Adrenal gland (tissue), 12 donors: ENCODE results near the gene MTF1. TPM values are rescaled to one million over a fixed set of nuclear protein-coding genes. Genes with fewer than 3 reads are reported as not detected.

Source experiments
- DNase-seq, 7 donors: peaks; one replicate each; pipeline ENCODE4 v3.0.0-alpha.2; 2019 to 2020
- H3K27ac ChIP-seq, 5 donors: fragments of 200-600 bp; sonication (generic) in 4 of 5; 1 replicate in 3 of 5; 2 replicates in 2 of 5; pipeline versions ENCODE4 v1.5.1 to v1.8.0; 2016 to 2020; ENCODE audit warnings: mild to moderate bottlenecking in 1 of 5
- H3K27me3 ChIP-seq: fragments of 200-600 bp; 2 replicates; pipeline ENCODE4 v1.8.0; 2021
- H3K36me3 ChIP-seq, 2 donors: fragments of 200-600 bp; replicated peaks in 1 of 2; 1 replicate in 1 of 2; 2 replicates in 1 of 2; pipeline versions ENCODE4 v1.5.1 to v1.8.0; 2018 to 2022
- H3K4me1 ChIP-seq, 2 donors: fragments of 200-600 bp; replicated peaks in 1 of 2; 1 replicate in 1 of 2; 2 replicates in 1 of 2; pipeline versions ENCODE4 v1.5.1 to v1.8.0; 2018 to 2021
- H3K4me3 ChIP-seq, 4 donors: fragments of 200-600 bp; sonication (generic) in 3 of 4; one replicate each; pipeline ENCODE4 v1.5.1; 2016 to 2018
- H3K9me3 ChIP-seq, 3 donors: fragments of 200-600 bp; sonication (generic) in 1 of 3; replicated peaks in 1 of 3; 1 replicate in 2 of 3; 2 replicates in 1 of 3; pipeline versions ENCODE4 v1.5.1 to v1.8.0; 2016 to 2021
- CTCF ChIP-seq, 6 experiments: fragments of 450-650 bp in 4 of 6; fragments of 200-600 bp in 2 of 6; sonication (generic) in 1 of 6; IDR thresholded peaks; 1 replicate in 5 of 6; 2 replicates in 1 of 6; pipeline versions ENCODE4 v1.5.1 to v1.8.0; 2016 to 2021; ENCODE audit warnings: antibody characterized with exemption in 6 of 6, mild to moderate bottlenecking in 2 of 6, moderate library complexity in 1 of 6
- POLR2A ChIP-seq, 2 donors: fragments of 450-650 bp; IDR thresholded peaks; one replicate each; pipeline ENCODE4 v1.6.1; 2017; ENCODE audit warnings: antibody characterized with exemption in 2 of 2, mild to moderate bottlenecking in 2 of 2, moderate library complexity in 1 of 2
- WGBS, 4 donors: extraction: QIAGEN DNeasy Blood & Tissue Kit in 2 of 4; methylation state at CpG; one replicate each; pipeline versions ENCODE4 v1.1.5 to v1.1.7; 2013 to 2017; 5-methylcytosine and 5-hydroxymethylcytosine counted together
- intact Hi-C, 2 donors: fragments of 100-400 bp; cut with DNase I; formaldehyde crosslinking; loops; one replicate each; pipeline versions ENCODE4 v1.14.1 to v1.15.0; 2022 to 2023
- polyA plus RNA-seq, 3 donors: library from polyadenylated mRNA; stranded (reverse); fragments of 200-250 nt in 2 of 3; fragments of 350-450 nt in 1 of 3; fragmentation: Illumina TruSeq in 1 of 3; extraction: RNeasy Lipid Tissue Mini Kit (QIAGEN cat#74804) in 1 of 3; gene quantifications; one replicate each; pipeline ENCODE4 v1.2.3, GENCODE V29; 2013 to 2014
- total RNA-seq, 9 donors: library from RNA; depleted of rRNA in 4 of 9; stranded (reverse); fragments of >200 nt in 4 of 9; fragments of 120-200 nt in 1 of 9; fragmentation: NEBNext Ultra II Directional in 1 of 9; extraction: Animal tissue kit (Norgen Biotek cat#: 25700) in 1 of 9; gene quantifications; one replicate each; pipeline versions ENCODE4 v1.1.0 to v1.2.4, GENCODE V29; 2013 to 2023
- donor health status: healthy with polysubstance abuse.
- donor health status: Bipolar disorder and iron deficiency.
- donor health status: DM: yes; HTN: yes; CAD: no.
- donor health status: DM: no; HTN: no; CAD: no.
- donor health status: DM: no; HTN: no; CAD: no.
- donor health status: DM: yes; HTN: yes; CAD: no.

Gene MTF1
- total and polyA plus RNA-seq, 12 donors = 1.4 to 28.0 (median 5.7) TPM

- no peaks in the 10 kb centered on the region for H3K4me1 ChIP-seq
- H3K4me3 ChIP-seq = no peak overlapping the region
- H3K27me3 ChIP-seq = no peaks in the 10 kb centered on the region
- no peak overlapping the region for H3K27ac ChIP-seq
- intact Hi-C loops = no loop called here
- peaks cover 0 to 95% of the 10 kb centered on the region in 2 donors for H3K36me3 ChIP-seq
- 78 to 88% (median 81%) methylated on average over 5 of the region's 5 CpGs for WGBS, 4 donors
- no peaks in the 10 kb centered on the region for H3K9me3 ChIP-seq
- TF ChIP-seq CTCF (IDR thresholded peaks at IDR 0.05) (no peak), POLR2A (IDR thresholded peaks at IDR 0.05) (no peak)
- DNase-seq = no peak
Observed at GRCh38 chr1:37883671-37884070, 24.3 kb upstream of the MTF1 start.

GRCh38 chr1:37879865-37880264 is 20.5 kb upstream of the MTF1 start:
- no peaks in the 10 kb centered on the region for H3K4me1 ChIP-seq
- no peak for DNase-seq
- H3K27me3 ChIP-seq = no peaks in the 10 kb centered on the region
- no peak overlapping the region for H3K4me3 ChIP-seq
- 82 to 94% (median 86%) methylated on average over 4 of the region's 4 CpGs for WGBS, 4 donors
- intact Hi-C loops = no loop called here
- H3K9me3 ChIP-seq = no peaks in the 10 kb centered on the region
- TF ChIP-seq POLR2A (IDR thresholded peaks at IDR 0.05) (no peak), CTCF (IDR thresholded peaks at IDR 0.05) (no peak)
- peaks cover 0 to 94% of the 10 kb centered on the region in 2 donors for H3K36me3 ChIP-seq
- no peak overlapping the region for H3K27ac ChIP-seq

GRCh38 chr1:37878071-37878470 is 18.7 kb upstream of the MTF1 start:
- Histone ChIP-seq H3K4me1 (no peaks in the 10 kb centered on the region), H3K9me3 (no peaks in the 10 kb centered on the region), H3K27ac (no peak overlapping the region), H3K4me3 (no peak overlapping the region), H3K27me3 (no peaks in the 10 kb centered on the region), H3K36me3 (peaks cover 0 to 94% of the 10 kb centered on the region in 2 donors)
- DNase-seq = no peak
- TF ChIP-seq CTCF (IDR thresholded peaks at IDR 0.05) = no peak
- TF ChIP-seq POLR2A (IDR thresholded peaks at IDR 0.05) = no peak
- intact Hi-C loops = no loop called here
- 80 to 93% (median 91%) methylated on average over 6 of the region's 6 CpGs for WGBS, 4 donors

GRCh38 chr1:37875833-37876232 is 16.4 kb upstream of the MTF1 start:
- no peak for DNase-seq
- WGBS, 4 donors = 93 to 100% (median 100%) methylated on average over 1 of the region's 1 CpG
- Histone ChIP-seq H3K4me1 (no peaks in the 10 kb centered on the region), H3K27me3 (no peaks in the 10 kb centered on the region), H3K36me3 (peaks cover 0 to 88% of the 10 kb centered on the region in 2 donors), H3K9me3 (no peaks in the 10 kb centered on the region), H3K27ac (no peak overlapping the region), H3K4me3 (no peak overlapping the region)
- no peak for TF ChIP-seq POLR2A (IDR thresholded peaks at IDR 0.05)
- no peak for TF ChIP-seq CTCF (IDR thresholded peaks at IDR 0.05)
- intact Hi-C loops = no loop called here
